ENCODE measurements around the gene USP36.

Gene USP36

GRCh38 chr17:78808163-78808562 lies 32.5 kb downstream of the USP36 start:
- DNase-seq, result no peak

GRCh38 chr17:78806451-78806850 lies 34.2 kb downstream of the USP36 start:
- no peak for DNase-seq

- DNase-seq, result peak; percentile 77 to 83
Observed at GRCh38 chr17:78805301-78805700, 35.3 kb downstream of the USP36 start.

- DNase-seq, result peak; percentile 58 to 59
Observed at GRCh38 chr17:78804777-78805176, 35.8 kb downstream of the USP36 start.

GRCh38 chr17:78803186-78803845 lies 37.3 kb downstream of the USP36 start:
- DNase-seq, result no peak

- DNase-seq, result no peak
Observed at GRCh38 chr17:78802459-78802858, 38.2 kb downstream of the USP36 start.

GRCh38 chr17:78802008-78802407 lies 38.6 kb downstream of the USP36 start:
- no peak for DNase-seq

- no peak for DNase-seq
Observed at GRCh38 chr17:78800132-78800931, 40.3 kb downstream of the USP36 start.

- no peak for DNase-seq
Observed at GRCh38 chr17:78798695-78799559, 41.7 kb downstream of the USP36 start.

GRCh38 chr17:78797691-78798585 lies 42.7 kb downstream of the USP36 start:
- DNase-seq, result no peak

GRCh38 chr17:78797213-78797612 lies 43.4 kb downstream of the USP36 start:
- no peak for DNase-seq

GRCh38 chr17:78796517-78796900 lies 44.1 kb downstream of the USP36 start:
- DNase-seq, result no peak

GRCh38 chr17:78795861-78796516 lies 44.6 kb downstream of the USP36 start:
- no peak for DNase-seq

- DNase-seq, result no peak
Observed at GRCh38 chr17:78794864-78795640, 45.6 kb downstream of the USP36 start.

GRCh38 chr17:78794399-78794798 lies 46.2 kb downstream of the USP36 start:
- DNase-seq, result no peak

GRCh38 chr17:78793968-78794367 lies 46.6 kb downstream of the USP36 start:
- no peak for DNase-seq

- DNase-seq, result no peak
Observed at GRCh38 chr17:78793415-78793814, 47.2 kb downstream of the USP36 start.

GRCh38 chr17:78791840-78792709 lies 48.5 kb downstream of the USP36 start:
- DNase-seq, result no peak

GRCh38 chr17:78790552-78790951 lies 50.1 kb downstream of the USP36 start:
- DNase-seq, result no peak

GRCh38 chr17:78789663-78790181 lies 50.9 kb downstream of the USP36 start:
- no peak for DNase-seq

Data from activated CD4-positive, alpha-beta T cell treated with anti-CD3 and anti-CD28 coated beads, Interleukin-2, amount 50 U/mL, for 48 hours (primary cell).